Measurements from ENCODE around the gene GPR32. TPM values are rescaled to one million over a fixed set of nuclear protein-coding genes. Genes with fewer than 3 reads are reported as not detected.
"Not testable (repeated sequence)": the region's sequence is repeated elsewhere in the genome, so short reads cannot be mapped to it uniquely, and the experiment has no call there.

Gene GPR32
- total and polyA plus RNA-seq, 10 donors: not detected

DNA sequence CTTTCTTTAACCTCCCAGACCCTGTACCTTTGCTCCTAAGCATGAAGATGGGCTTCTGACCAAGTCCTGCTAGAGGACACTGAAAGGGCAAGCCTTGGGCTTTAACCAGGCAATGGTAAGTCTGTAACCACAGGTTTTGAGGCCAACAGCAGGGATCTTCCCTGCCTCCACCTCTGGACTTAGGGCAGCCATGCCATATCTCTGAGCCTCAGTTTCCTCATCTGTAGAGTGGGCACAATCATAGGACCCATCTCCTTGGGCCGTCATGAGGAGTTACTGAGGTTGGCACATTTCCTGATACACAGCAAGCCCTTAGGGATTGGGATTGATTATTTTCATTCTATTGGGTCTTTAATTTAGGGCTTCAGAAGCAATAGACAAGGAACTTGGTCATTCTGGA, 38.6 kb downstream of the GPR32 start:
- Histone ChIP-seq H3K27ac (no peak overlapping the region), H3K4me1 (peaks cover 0 to 13% (median 5%) of the 10 kb centered on the region in 6 donors), H3K4me3 (no peak overlapping the region), H3K27me3 (replicated peaks in 1 of 7) (peaks cover 0 to 15% (median 0%) of the 10 kb centered on the region in 7 donors), H3K9me3 (no peaks in the 10 kb centered on the region), H3K36me3 (no peaks in the 10 kb centered on the region)
- no peak for DNase-seq
- intact Hi-C loops (cut with DNase I; ENCODE audit: low total_unique reads): no loop called here
- TF ChIP-seq, protein P1, sequence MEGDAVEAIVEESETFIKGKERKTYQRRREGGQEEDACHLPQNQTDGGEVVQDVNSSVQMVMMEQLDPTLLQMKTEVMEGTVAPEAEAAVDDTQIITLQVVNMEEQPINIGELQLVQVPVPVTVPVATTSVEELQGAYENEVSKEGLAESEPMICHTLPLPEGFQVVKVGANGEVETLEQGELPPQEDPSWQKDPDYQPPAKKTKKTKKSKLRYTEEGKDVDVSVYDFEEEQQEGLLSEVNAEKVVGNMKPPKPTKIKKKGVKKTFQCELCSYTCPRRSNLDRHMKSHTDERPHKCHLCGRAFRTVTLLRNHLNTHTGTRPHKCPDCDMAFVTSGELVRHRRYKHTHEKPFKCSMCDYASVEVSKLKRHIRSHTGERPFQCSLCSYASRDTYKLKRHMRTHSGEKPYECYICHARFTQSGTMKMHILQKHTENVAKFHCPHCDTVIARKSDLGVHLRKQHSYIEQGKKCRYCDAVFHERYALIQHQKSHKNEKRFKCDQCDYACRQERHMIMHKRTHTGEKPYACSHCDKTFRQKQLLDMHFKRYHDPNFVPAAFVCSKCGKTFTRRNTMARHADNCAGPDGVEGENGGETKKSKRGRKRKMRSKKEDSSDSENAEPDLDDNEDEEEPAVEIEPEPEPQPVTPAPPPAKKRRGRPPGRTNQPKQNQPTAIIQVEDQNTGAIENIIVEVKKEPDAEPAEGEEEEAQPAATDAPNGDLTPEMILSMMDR (IDR thresholded peaks at IDR 0.05 in 8 of 11, conservative IDR thresholded peaks at IDR 0.05 in 3 of 11): no peak
- no peak for TF ChIP-seq POLR2A (IDR thresholded peaks at IDR 0.05)
- TF ChIP-seq POLR2AphosphoS5 (IDR thresholded peaks at IDR 0.05): no peak
- whole genome bisulfite sequencing, 5 donors: 36 to 72% (median 68%) methylated on average over 1 of the region's 1 CpG

DNA sequence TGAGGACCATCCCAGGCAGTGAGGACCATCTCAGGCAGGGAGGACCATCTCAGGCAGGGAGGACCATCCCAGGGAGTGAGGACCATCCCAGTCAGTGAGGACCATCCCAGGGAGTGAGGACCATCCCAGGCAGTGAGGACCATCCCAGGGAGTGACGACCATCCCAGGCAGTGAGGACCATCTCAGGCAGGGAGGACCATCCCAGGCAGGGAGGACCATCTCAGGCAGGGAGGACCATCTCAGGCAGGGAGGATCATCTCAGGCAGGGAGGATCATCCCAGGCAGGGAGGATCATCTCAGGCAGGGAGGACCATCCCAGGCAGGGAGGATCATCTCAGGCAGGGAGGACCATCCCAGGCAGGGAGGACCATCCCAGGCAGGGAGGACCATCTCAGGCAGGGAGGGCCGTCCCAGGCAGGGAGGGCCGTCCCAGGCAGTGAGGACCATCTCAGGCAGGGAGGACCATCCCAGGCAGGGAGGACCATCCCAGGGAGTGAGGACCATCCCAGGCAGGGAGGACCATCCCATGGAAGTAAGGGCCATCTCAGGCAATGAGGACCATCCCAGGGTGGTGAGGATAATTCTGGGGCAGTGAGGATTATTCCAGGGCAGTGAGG, 41.5 kb downstream of the GPR32 start:
- H3K4me3 ChIP-seq; H3K36me3 ChIP-seq; H3K9me3 ChIP-seq; DNase-seq; H3K4me1 ChIP-seq; intact Hi-C loops (cut with DNase I; ENCODE audit: low total_unique reads); H3K27ac ChIP-seq: not testable (repeated sequence)
- H3K27me3 ChIP-seq (replicated peaks in 1 of 7): peaks cover 0 to 42% (median 0%) of the 10 kb centered on the region in 7 donors
- 63 to 87% (median 72%) methylated on average over 3 of the region's 3 CpGs for WGBS, 5 donors

DNA sequence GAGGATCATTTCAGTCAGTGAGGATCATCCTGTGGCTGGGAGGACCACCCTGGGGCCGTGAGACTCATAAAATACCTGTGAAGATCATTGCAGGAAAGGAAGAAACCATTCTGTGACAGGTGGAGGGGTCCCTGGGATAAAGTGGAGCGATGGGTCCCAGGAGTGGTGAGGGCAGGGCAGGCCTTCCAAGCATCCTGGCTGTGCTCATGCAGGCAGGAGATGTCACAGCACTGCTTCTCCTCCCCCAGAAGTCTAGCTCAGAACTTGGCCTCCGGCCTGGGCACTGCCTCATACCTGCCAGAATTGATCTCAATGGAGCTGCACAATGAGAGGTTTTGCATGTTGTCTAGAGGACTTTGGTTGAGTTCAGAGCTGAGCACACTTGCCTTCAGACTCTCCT, 42.2 kb downstream of the GPR32 start:
- Histone ChIP-seq H3K4me1 (no peaks in the 10 kb centered on the region), H3K9me3 (peaks cover 0 to 4% (median 0%) of the 10 kb centered on the region in 8 donors), H3K4me3 (no peak overlapping the region), H3K36me3 (no peaks in the 10 kb centered on the region), H3K27ac (no peak overlapping the region), H3K27me3 (replicated peaks in 1 of 7) (peaks cover 0 to 49% (median 3%) of the 10 kb centered on the region in 7 donors)
- no peak for DNase-seq
- 63 to 79% (median 69%) methylated on average over 3 of the region's 3 CpGs for WGBS, 5 donors
- TF ChIP-seq POLR2A (IDR thresholded peaks at IDR 0.05) (no peak), POLR2AphosphoS5 (IDR thresholded peaks at IDR 0.05) (no peak)
- TF ChIP-seq, protein P1 (IDR thresholded peaks at IDR 0.05 in 8 of 11, conservative IDR thresholded peaks at IDR 0.05 in 3 of 11): no peak
- intact Hi-C loops (cut with DNase I; ENCODE audit: low total_unique reads): no loop called here

DNA sequence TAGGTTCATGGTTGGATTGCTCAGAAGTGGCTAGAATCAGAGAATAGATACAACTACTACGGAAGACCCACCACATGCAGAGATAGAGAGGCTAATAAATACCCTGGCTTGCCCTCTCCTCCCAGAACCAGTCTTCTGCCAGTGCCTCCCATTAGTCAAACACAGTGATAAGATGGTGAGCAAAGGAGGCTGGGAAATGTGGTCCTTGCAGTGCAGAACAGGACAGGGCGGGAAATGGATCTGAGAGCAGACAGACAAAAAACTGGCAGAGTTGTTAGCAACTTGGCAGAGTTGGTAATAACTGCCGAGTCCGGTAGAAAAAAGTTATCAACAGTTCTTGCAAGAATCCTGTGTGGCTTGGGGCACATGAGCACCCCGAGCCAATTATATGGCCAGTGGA, 44.6 kb downstream of the GPR32 start:
- H3K27ac ChIP-seq: no peak overlapping the region
- intact Hi-C loops (cut with DNase I; ENCODE audit: low total_unique reads): no loop called here
- peaks cover 0 to 73% (median 25%) of the 10 kb centered on the region in 7 donors for H3K27me3 ChIP-seq (replicated peaks in 1 of 7)
- 81 to 87% (median 82%) methylated on average over 5 of the region's 5 CpGs for whole genome bisulfite sequencing, 5 donors
- TF ChIP-seq, protein P1 (IDR thresholded peaks at IDR 0.05 in 8 of 11, conservative IDR thresholded peaks at IDR 0.05 in 3 of 11): no peak
- no peak for TF ChIP-seq POLR2A (IDR thresholded peaks at IDR 0.05)
- TF ChIP-seq POLR2AphosphoS5 (IDR thresholded peaks at IDR 0.05): no peak
- H3K9me3 ChIP-seq: peaks cover 0 to 4% (median 0%) of the 10 kb centered on the region in 8 donors
- H3K4me3 ChIP-seq: no peak overlapping the region
- H3K4me1 ChIP-seq: peaks cover 0 to 21% (median 14%) of the 10 kb centered on the region in 6 donors
- no peaks in the 10 kb centered on the region for H3K36me3 ChIP-seq
- DNase-seq: no peak

Measured in spleen (tissue), 11 donors.